A549 (cell line): Measurements from ENCODE around the gene AICDA.

ENCODE experiments used
- CHD4 ChIP-seq: fragments of 200-600 bp; sonication (generic); IDR thresholded peaks from 2 replicates; pipeline ENCODE4 v1.6.1; 2016; ENCODE audit warnings: antibody characterized with exemption, mild to moderate bottlenecking, borderline replicate concordance
- EHMT2 ChIP-seq: fragments of 200-600 bp; sonication (generic); IDR thresholded peaks from 2 replicates; pipeline ENCODE4 v1.6.1; 2016; ENCODE audit warnings: antibody characterized with exemption, low read depth, mild to moderate bottlenecking, moderate library complexity
- EP300 ChIP-seq, 2 experiments: fragments of >200 bp; sonication (Bioruptor Twin); formaldehyde crosslinking; IDR thresholded peaks; 2 replicates in 1 of 2; 3 replicates in 1 of 2; pipeline ENCODE4 v1.6.1; 2016 to 2017
- ESRRA ChIP-seq: fragments of 150-350 bp; IDR thresholded peaks from 2 replicates; pipeline ENCODE4 v1.6.1; 2014; ENCODE audit warnings: mild to moderate bottlenecking, low read length, borderline replicate concordance
- JUN ChIP-seq, 2 experiments: fragments of >200 bp; sonication (Bioruptor Twin); formaldehyde crosslinking; IDR thresholded peaks; 2 replicates in 1 of 2; 3 replicates in 1 of 2; pipeline ENCODE4 v1.6.1; 2016 to 2017
- POLR2A ChIP-seq: IDR thresholded peaks from 2 replicates; pipeline ENCODE4 v1.6.1; 2012; ENCODE audit warnings: mild to moderate bottlenecking, low read length
- RFX5 ChIP-seq: fragments of 450-650 bp; IDR thresholded peaks from 2 replicates; pipeline ENCODE4 v1.7.1; 2014; ENCODE audit warnings: antibody characterized with exemption, mild to moderate bottlenecking, moderate library complexity
- RNF2 ChIP-seq: fragments of 200-600 bp; sonication (generic); IDR thresholded peaks from 2 replicates; pipeline ENCODE4 v1.6.1; 2016; ENCODE audit warnings: low read depth, mild to moderate bottlenecking, antibody characterized with exemption, moderate library complexity, borderline replicate concordance
- USF2 ChIP-seq: fragments of 450-650 bp; IDR thresholded peaks from 2 replicates; pipeline ENCODE4 v1.6.1; 2014; ENCODE audit warnings: antibody characterized with exemption
- TF ChIP-seq, protein P1 (sequence below): fragments of >200 bp; sonication (Bioruptor Twin); formaldehyde crosslinking; IDR thresholded peaks from 3 replicates; pipeline ENCODE4 v1.5.1; 2016
- TF ChIP-seq, protein P2 (sequence below): IDR thresholded peaks from 2 replicates; pipeline ENCODE4 v1.6.1; 2012; ENCODE audit warnings: low read depth, borderline replicate concordance
- TF ChIP-seq, protein P3 (sequence below): fragments of 200-600 bp; sonication (generic); IDR thresholded peaks from 2 replicates; pipeline ENCODE4 v1.6.1; 2016; ENCODE audit warnings: antibody characterized with exemption, mild to moderate bottlenecking, moderate library complexity
- TF ChIP-seq, protein P4 (sequence below): IDR thresholded peaks from 2 replicates; pipeline ENCODE4 v1.6.1; 2012

- no peak for TF ChIP-seq POLR2A
- TF ChIP-seq, protein P1, sequence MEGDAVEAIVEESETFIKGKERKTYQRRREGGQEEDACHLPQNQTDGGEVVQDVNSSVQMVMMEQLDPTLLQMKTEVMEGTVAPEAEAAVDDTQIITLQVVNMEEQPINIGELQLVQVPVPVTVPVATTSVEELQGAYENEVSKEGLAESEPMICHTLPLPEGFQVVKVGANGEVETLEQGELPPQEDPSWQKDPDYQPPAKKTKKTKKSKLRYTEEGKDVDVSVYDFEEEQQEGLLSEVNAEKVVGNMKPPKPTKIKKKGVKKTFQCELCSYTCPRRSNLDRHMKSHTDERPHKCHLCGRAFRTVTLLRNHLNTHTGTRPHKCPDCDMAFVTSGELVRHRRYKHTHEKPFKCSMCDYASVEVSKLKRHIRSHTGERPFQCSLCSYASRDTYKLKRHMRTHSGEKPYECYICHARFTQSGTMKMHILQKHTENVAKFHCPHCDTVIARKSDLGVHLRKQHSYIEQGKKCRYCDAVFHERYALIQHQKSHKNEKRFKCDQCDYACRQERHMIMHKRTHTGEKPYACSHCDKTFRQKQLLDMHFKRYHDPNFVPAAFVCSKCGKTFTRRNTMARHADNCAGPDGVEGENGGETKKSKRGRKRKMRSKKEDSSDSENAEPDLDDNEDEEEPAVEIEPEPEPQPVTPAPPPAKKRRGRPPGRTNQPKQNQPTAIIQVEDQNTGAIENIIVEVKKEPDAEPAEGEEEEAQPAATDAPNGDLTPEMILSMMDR: no peak
- no peak for TF ChIP-seq EHMT2
- TF ChIP-seq, protein P2, sequence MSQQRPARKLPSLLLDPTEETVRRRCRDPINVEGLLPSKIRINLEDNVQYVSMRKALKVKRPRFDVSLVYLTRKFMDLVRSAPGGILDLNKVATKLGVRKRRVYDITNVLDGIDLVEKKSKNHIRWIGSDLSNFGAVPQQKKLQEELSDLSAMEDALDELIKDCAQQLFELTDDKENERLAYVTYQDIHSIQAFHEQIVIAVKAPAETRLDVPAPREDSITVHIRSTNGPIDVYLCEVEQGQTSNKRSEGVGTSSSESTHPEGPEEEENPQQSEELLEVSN: no peak
- TF ChIP-seq, protein P3, sequence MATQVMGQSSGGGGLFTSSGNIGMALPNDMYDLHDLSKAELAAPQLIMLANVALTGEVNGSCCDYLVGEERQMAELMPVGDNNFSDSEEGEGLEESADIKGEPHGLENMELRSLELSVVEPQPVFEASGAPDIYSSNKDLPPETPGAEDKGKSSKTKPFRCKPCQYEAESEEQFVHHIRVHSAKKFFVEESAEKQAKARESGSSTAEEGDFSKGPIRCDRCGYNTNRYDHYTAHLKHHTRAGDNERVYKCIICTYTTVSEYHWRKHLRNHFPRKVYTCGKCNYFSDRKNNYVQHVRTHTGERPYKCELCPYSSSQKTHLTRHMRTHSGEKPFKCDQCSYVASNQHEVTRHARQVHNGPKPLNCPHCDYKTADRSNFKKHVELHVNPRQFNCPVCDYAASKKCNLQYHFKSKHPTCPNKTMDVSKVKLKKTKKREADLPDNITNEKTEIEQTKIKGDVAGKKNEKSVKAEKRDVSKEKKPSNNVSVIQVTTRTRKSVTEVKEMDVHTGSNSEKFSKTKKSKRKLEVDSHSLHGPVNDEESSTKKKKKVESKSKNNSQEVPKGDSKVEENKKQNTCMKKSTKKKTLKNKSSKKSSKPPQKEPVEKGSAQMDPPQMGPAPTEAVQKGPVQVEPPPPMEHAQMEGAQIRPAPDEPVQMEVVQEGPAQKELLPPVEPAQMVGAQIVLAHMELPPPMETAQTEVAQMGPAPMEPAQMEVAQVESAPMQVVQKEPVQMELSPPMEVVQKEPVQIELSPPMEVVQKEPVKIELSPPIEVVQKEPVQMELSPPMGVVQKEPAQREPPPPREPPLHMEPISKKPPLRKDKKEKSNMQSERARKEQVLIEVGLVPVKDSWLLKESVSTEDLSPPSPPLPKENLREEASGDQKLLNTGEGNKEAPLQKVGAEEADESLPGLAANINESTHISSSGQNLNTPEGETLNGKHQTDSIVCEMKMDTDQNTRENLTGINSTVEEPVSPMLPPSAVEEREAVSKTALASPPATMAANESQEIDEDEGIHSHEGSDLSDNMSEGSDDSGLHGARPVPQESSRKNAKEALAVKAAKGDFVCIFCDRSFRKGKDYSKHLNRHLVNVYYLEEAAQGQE: no peak
- no peak for TF ChIP-seq RFX5
- no peak for TF ChIP-seq CHD4
- no peak for TF ChIP-seq EP300 (IDR thresholded peaks at IDR 0.05)
- no peak for TF ChIP-seq RNF2
- TF ChIP-seq ESRRA: no peak
- no peak for TF ChIP-seq USF2
- no peak for TF ChIP-seq JUN (IDR thresholded peaks at IDR 0.05)
- TF ChIP-seq, protein P4, sequence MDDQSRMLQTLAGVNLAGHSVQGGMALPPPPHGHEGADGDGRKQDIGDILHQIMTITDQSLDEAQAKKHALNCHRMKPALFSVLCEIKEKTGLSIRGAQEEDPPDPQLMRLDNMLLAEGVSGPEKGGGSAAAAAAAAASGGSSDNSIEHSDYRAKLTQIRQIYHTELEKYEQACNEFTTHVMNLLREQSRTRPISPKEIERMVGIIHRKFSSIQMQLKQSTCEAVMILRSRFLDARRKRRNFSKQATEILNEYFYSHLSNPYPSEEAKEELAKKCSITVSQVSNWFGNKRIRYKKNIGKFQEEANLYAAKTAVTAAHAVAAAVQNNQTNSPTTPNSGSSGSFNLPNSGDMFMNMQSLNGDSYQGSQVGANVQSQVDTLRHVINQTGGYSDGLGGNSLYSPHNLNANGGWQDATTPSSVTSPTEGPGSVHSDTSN: no peak
Observed at GRCh38 chr12:8556531-8557097, 56.0 kb downstream of the AICDA start.
